HG02884 (cell line): ENCODE results near the gene ZNF302.
"Not testable (repeated sequence)": the region's sequence is repeated elsewhere in the genome, so short reads cannot be mapped to it uniquely, and the experiment has no call there.

Experiments used
- ATAC-seq: cut with Tn5 transposase; IDR thresholded peaks from one replicate; pipeline ENCODE4 v1.9.1; 2021; ENCODE audit warnings: mild to moderate bottlenecking, moderate library complexity; ENCODE audit not compliant: unreplicated experiment

The ZNF302 gene

GRCh38 chr19:34677386-34678084 lies at the start of gene ZNF302:
TSS of gene ZNF302 (plus strand) at chr19:34677678. CDS start at chr19:34678805, 1,127 bp downstream.
- peak; percentile 91 for ATAC-seq

- ATAC-seq = no peak
Measured at GRCh38 chr19:34633802-34634201, 43.7 kb upstream of the ZNF302 start.

GRCh38 chr19:34639491-34640085 lies 37.9 kb upstream of the ZNF302 start:
- no peak for ATAC-seq

DNA sequence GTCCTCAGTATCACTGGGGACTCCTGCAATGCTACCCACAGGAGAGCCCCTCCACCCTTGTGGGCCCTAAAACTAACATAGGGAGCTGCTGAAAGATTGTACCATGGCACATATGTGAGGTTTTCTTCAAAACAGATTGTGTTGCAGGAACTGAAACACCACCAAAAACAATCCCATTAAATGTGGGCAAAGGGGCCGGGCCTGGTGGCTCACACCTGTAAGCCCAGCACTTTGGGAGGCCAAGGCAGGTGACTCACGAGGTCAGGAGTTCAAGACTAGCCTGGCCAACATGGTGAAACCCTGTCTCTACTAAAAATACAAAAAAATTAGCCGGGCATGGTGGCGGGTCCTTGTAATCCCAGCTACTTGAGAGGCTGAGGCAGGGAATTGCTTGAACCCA lies 35.2 kb upstream of the ZNF302 start:
- ATAC-seq = no peak

DNA sequence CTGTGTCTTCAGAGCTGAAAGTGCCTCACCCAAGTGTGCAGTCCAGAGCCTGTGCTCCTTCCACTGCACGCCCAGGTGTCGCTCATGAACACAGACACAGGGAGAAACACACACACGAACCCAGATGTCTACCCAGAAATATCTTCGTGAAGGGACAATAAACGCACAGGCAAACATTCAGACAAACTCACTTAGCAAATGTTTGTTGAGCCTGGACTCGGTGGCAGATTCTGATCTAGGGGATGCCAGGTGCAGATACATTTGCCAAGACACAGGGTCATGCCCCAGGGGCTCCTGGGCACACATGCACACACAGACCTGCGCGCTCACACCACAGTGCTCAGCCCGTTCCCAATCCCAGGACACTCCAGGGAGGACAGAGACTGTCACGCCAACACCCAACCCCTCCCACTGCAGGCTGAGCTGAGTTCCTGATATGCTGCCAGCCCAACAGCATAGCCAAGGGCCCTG lies 32.5 kb upstream of the ZNF302 start:
- no peak for ATAC-seq

GRCh38 chr19:34645551-34645950 lies 31.9 kb upstream of the ZNF302 start:
- no peak for ATAC-seq

- no peak for ATAC-seq
Measured at GRCh38 chr19:34649886-34650543, 27.5 kb upstream of the ZNF302 start.

DNA sequence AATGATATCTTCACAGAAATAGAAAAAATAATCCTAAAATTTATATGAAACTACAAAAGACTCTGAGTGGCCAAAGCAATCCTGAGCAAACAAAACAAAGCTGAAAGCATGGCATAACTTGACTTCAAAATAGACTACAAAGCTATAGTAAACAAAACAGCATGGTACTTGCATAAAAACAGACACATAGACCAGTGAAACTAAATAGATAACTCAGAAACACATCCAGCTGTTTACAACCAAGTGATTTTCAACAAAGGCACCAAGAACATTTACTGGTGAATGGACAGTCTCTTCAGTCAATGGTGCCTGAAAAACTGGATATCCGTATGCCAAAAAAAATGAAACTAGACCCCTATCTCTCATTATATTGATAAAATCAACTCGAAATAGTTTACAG lies 25.7 kb upstream of the ZNF302 start:
- ATAC-seq = no peak

- ATAC-seq = no peak
Measured at GRCh38 chr19:34654796-34655195, 22.7 kb upstream of the ZNF302 start.

GRCh38 chr19:34655651-34656050 lies 21.8 kb upstream of the ZNF302 start:
- no peak for ATAC-seq

GRCh38 chr19:34661357-34661756 lies 16.1 kb upstream of the ZNF302 start:
- ATAC-seq = no peak

DNA sequence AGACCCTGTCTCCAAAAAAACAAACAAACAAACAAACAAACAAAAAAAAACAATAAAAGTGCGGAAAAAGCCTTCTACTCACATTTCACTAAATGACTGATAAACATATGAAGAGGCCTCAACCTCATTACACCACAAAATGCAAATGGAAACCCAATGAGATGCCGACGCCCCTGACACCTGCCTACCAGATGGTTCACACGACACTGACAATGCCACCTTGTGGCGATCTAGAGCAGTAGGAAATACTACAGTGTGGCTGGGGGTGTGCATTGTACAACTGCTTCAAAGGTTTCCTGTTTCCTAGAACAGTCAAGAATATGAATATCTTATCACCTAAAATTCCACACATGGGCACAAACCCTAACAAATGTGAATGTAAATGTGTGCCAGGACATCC lies 14.6 kb upstream of the ZNF302 start:
- ATAC-seq = no peak

DNA sequence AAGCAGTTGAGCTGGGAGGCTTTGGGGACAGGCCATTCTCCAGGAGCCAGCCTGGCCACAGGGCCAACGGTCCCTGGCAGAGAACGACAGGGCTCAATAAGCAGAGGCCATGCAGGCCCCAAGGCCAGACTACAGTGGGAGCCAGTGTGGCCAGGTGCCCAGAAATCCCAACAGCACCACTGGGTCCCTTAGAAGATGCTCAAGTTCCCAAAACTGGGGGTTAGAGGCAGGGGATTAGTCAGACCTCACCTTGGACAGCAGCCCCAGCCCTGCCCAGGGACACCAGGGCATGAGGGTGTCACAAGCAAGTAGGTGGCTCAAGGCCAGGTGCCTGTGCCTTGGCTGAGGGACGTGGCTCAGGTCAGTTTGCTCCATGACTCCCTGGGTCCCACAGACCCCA lies 13.3 kb upstream of the ZNF302 start:
- ATAC-seq = no peak

- ATAC-seq = no peak
Measured at GRCh38 chr19:34664870-34665269, 12.6 kb upstream of the ZNF302 start.

DNA sequence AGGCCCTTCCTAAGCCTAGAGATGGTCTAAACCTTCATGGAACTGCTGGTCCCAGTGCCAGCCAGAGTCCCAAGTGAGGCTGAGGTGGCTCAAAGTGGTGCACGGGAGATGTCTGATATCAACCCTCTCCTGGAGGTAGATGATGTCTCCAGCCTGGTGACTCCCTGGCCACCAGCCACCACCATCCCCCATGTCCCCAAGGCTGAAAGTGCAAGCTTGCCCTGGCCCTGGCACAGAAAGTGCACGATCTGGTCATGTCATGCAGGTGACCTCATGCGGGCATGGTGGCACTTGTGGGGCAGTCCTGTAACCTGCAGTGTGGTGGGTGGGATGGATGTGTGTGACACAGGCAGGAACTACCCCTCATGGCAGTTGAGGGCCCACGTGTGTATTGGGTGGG lies 12.2 kb upstream of the ZNF302 start:
- not testable (repeated sequence) for ATAC-seq

GRCh38 chr19:34666200-34666957 lies 11.1 kb upstream of the ZNF302 start:
- no peak for ATAC-seq

DNA sequence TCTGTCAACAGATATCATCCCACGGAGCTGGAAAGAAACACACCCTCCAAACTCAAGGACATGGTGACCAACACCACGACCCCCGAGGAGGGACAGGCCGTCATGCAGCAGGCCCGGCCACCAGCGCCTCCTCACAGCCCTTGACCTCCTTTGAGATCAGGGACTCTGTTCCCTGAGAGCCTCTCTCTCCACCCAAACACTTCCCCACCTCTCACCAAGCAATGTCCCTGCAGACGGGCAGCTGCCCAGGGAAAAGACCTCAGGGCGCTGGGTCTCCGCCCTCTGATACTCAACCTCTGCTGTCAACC lies 10.6 kb upstream of the ZNF302 start:
- no peak for ATAC-seq

- ATAC-seq = no peak
Measured at GRCh38 chr19:34667349-34668076, 10.0 kb upstream of the ZNF302 start.

DNA sequence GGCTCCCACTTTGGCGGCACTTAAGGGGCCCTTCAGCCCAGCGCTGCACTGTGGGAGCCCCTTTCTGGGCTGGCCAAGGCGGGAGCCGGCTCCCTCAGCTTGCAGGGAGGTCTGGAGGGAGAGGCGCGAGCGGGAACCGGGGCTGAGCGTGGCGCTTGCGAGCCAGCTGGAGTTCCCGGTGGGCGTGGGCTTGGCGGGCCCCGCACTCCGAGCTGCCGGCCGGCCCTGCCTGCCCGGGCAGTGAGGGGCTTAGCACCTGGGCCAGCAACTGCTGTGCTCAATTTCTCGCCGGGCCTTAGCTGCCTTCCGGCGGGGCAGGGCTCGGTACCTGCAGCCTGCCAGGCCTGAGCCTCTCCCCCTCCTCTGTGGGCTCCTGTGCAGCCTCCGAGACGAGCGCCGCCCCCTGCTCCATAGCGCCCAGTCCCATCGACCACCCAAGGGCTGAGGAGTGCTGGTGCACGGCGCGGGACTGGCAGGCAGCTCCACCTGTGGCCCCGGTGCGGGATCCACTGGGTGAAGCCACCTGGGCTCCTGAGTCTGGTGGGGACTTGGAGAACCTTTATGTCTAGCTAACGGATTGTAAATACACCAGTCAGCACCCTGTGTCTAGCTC lies 9.3 kb upstream of the ZNF302 start:
- not testable (repeated sequence) for ATAC-seq

DNA sequence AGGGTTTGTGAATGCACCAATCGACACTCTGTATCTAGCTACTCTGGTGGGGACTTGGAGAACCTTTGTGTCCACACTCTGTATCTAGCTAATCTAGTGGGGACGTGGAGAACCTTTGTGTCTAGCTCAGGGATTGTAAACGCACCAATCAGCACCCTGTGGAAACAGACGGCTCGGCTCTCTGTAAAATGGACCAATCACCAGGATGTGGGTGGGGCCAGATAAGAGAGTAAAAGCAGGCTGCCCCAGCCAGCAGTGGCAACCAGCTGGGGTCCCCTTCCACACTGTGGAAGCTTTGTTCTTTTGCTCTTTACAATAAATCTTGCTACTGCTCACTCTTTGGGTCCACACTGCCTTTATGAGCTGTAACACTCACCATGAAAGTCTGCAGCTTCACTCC lies 8.8 kb upstream of the ZNF302 start:
- not testable (repeated sequence) for ATAC-seq
